ENCODE results near the gene STK31. TPM values are rescaled to one million over a fixed set of nuclear protein-coding genes. Genes with fewer than 3 reads are reported as not detected.
"Not testable (repeated sequence)": the region's sequence is repeated elsewhere in the genome, so short reads cannot be mapped to it uniquely, and the experiment has no call there.

STK31 gene
- total and polyA plus RNA-seq, 9 donors: 0.07 to 10.1 (median 0.57) TPM

DNA sequence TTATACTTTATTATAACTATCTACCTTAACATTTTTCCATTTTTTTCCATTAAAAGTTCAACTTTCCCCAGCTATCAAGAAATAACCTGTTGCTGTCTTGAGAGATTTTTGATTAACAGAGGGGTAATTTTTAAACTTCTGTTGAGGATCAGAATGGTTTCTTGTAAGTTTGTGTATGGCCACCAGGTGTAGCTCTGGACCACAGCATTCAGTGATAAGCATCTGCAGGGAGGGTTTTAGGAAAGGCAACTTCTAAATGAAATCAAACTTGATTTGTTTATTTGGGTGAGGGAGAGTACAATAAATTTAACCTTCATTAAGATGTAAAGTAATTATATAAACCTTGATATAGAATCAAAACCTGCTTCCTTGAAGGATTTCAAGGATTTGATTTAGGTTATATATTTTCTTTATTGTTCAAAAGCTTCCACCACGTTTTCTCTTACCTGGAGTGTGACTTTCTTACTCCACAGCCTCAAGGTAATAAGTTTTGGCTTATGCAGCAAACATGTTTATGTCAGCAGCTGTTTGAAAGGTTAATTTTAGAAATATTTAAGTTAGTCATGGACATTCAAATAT, 153.3 kb downstream of the STK31 start:
- TF ChIP-seq EP300 (IDR thresholded peaks at IDR 0.05) (no peak), POLR2A (IDR thresholded peaks at IDR 0.05) (no peak)
- TF ChIP-seq, protein P1, sequence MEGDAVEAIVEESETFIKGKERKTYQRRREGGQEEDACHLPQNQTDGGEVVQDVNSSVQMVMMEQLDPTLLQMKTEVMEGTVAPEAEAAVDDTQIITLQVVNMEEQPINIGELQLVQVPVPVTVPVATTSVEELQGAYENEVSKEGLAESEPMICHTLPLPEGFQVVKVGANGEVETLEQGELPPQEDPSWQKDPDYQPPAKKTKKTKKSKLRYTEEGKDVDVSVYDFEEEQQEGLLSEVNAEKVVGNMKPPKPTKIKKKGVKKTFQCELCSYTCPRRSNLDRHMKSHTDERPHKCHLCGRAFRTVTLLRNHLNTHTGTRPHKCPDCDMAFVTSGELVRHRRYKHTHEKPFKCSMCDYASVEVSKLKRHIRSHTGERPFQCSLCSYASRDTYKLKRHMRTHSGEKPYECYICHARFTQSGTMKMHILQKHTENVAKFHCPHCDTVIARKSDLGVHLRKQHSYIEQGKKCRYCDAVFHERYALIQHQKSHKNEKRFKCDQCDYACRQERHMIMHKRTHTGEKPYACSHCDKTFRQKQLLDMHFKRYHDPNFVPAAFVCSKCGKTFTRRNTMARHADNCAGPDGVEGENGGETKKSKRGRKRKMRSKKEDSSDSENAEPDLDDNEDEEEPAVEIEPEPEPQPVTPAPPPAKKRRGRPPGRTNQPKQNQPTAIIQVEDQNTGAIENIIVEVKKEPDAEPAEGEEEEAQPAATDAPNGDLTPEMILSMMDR (IDR thresholded peaks at IDR 0.05): no peak
- no peaks in the 10 kb centered on the region for H3K27me3 ChIP-seq
- no peaks in the 10 kb centered on the region for H3K9me3 ChIP-seq
- intact Hi-C loops (cut with DNase I): no loop called here
- no peak for DNase-seq
- 25 to 40% (median 29%) methylated on average over 1 of the region's 1 CpG for WGBS, 3 donors
- H3K36me3 ChIP-seq: no peaks in the 10 kb centered on the region
- no peaks in the 10 kb centered on the region for H3K4me1 ChIP-seq (ENCODE audit: insufficient read depth)
- H3K4me3 ChIP-seq: no peak overlapping the region
- H3K27ac ChIP-seq: no peak overlapping the region

DNA sequence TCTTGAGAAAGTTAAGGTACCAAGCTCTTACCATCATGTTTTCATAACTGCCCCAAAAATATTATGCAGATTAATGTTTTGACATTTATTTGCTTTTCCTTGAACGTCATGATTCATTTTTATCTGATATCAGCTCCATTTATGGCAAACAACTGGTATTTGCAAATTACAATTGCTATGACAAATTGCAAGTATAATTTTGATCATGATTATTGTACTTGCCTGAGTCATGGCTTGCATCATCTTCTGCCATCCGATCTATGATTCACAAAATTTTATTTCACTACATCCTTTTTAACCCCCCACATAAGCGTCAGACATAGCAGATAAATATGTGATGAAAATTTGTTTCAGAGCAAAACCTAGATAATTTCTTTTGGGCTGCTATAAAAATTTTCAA, 155.0 kb downstream of the STK31 start:
- no peak for DNase-seq
- no peaks in the 10 kb centered on the region for H3K9me3 ChIP-seq
- H3K27ac ChIP-seq: no peak overlapping the region
- intact Hi-C loops (cut with DNase I): no loop called here
- H3K4me3 ChIP-seq: no peak overlapping the region
- no peaks in the 10 kb centered on the region for H3K4me1 ChIP-seq (ENCODE audit: insufficient read depth)
- TF ChIP-seq EP300 (IDR thresholded peaks at IDR 0.05) (no peak), POLR2A (IDR thresholded peaks at IDR 0.05) (no peak)
- TF ChIP-seq, protein P1 (IDR thresholded peaks at IDR 0.05): no peak
- no peaks in the 10 kb centered on the region for H3K27me3 ChIP-seq
- no peaks in the 10 kb centered on the region for H3K36me3 ChIP-seq
- 23 to 45% (median 38%) methylated on average over 3 of the region's 3 CpGs for WGBS, 3 donors

DNA sequence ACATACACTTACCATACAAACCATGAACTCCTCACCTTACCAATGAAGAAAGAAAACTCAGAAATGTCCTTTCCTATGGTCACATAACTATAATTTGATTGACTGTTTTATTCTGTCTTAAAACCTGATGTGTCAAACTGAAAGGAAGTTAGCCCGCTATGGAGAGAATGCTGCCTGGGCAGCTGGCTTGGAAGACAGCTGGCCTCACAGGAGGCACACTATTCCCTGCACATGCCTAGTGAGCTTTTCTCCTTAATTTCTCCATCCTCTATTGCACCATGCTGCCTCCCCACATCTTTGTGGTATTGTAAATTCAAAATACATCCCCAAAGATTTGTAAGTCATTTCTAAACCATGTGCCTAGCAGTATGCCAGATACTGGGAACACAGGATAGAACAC, 163.3 kb downstream of the STK31 start:
- H3K9me3 ChIP-seq: peaks cover 0 to 3% of the 10 kb centered on the region in 2 donors
- H3K27ac ChIP-seq: no peak overlapping the region
- no peaks in the 10 kb centered on the region for H3K36me3 ChIP-seq
- no peak overlapping the region for H3K4me3 ChIP-seq
- intact Hi-C loops (cut with DNase I): no loop called here
- no peaks in the 10 kb centered on the region for H3K27me3 ChIP-seq
- H3K4me1 ChIP-seq (ENCODE audit: insufficient read depth): no peaks in the 10 kb centered on the region
- DNase-seq: no peak
- TF ChIP-seq EP300 (IDR thresholded peaks at IDR 0.05) (no peak), POLR2A (IDR thresholded peaks at IDR 0.05) (no peak)
- TF ChIP-seq, protein P1 (IDR thresholded peaks at IDR 0.05): no peak
- WGBS, 3 donors: 73 to 86% (median 84%) methylated on average over 1 of the region's 1 CpG

DNA sequence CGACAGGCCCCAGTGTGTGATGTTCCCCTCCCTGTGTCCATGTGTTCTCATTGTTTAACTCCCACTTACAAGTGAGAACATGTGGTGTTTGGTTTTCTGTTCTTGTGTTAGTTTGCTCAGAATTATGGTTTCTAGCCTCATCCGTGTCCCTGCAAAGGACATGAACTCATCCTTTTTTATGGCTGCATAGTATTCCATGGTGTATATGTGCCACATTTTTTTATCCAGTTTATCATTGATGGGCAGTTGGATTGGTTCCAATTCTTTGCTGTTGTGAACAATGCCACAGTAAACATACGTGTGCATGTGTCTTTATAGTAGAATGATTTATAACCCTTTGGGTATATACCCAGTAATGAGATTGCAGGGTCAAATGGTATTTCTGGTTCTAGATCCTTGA, 166.5 kb downstream of the STK31 start:
- H3K9me3 ChIP-seq; DNase-seq; intact Hi-C loops (cut with DNase I); H3K4me1 ChIP-seq (ENCODE audit: insufficient read depth); H3K27me3 ChIP-seq; H3K27ac ChIP-seq; H3K36me3 ChIP-seq; H3K4me3 ChIP-seq: not testable (repeated sequence)
- 83 to 87% (median 86%) methylated on average over 3 of the region's 3 CpGs for WGBS, 3 donors

Other genes with a start within 250 kb of the STK31 start
- 1 to 10 TPM in 1 of 7 donors, under 1 TPM in 4, not detected in 2; 0.23 to 1.3 (median 0.50) TPM for gene IGF2BP3, start 239.7 kb upstream of the STK31 start, total RNA-seq
- gene IGF2BP3, start 239.7 kb upstream of the STK31 start, polyA plus RNA-seq: under 1 TPM; 0.20 to 0.40 TPM
- gene TRA2A, start 178.2 kb upstream of the STK31 start, total RNA-seq: 10 to 100 TPM; 54.1 to 81.7 (median 71.9) TPM
- 10 to 100 TPM; 82.7 to 97.2 TPM for gene TRA2A, start 178.2 kb upstream of the STK31 start, polyA plus RNA-seq
- gene CCDC126, start 112.8 kb upstream of the STK31 start, total RNA-seq: 10 to 100 TPM; 10.1 to 18.2 (median 12.1) TPM
- gene CCDC126, start 112.8 kb upstream of the STK31 start, polyA plus RNA-seq: 1 to 10 TPM; 7.1 to 7.3 TPM
- gene FAM221A, start 30.0 kb upstream of the STK31 start, total RNA-seq: 10 to 100 TPM in 1 of 7 donors, 1 to 10 TPM in 6; 3.4 to 17.2 (median 5.2) TPM
- 1 to 10 TPM; 3.7 to 5.5 TPM for gene FAM221A, start 30.0 kb upstream of the STK31 start, polyA plus RNA-seq